Dermis microvascular lymphatic vessel endothelial cell (primary cell): ENCODE results near the gene SCCPDH. TPM values are rescaled to one million over a fixed set of nuclear protein-coding genes. Genes with fewer than 3 reads are reported as not detected.

Experiments used
- DNase-seq, 2 donors: peaks; one replicate each; pipeline versions ENCODE4 v3.0.0 to v3.0.0-alpha.2; 2010; ENCODE audit warnings: low read depth in 2 of 2
- total RNA-seq: library from RNA; depleted of rRNA; stranded (reverse); fragments of >200 nt; gene quantifications from 2 replicates; pipeline ENCODE4 v1.2.1, GENCODE V29; 2014

The SCCPDH gene
- total RNA-seq, 1 donor from 2014 or later = 52.2 TPM

DNA sequence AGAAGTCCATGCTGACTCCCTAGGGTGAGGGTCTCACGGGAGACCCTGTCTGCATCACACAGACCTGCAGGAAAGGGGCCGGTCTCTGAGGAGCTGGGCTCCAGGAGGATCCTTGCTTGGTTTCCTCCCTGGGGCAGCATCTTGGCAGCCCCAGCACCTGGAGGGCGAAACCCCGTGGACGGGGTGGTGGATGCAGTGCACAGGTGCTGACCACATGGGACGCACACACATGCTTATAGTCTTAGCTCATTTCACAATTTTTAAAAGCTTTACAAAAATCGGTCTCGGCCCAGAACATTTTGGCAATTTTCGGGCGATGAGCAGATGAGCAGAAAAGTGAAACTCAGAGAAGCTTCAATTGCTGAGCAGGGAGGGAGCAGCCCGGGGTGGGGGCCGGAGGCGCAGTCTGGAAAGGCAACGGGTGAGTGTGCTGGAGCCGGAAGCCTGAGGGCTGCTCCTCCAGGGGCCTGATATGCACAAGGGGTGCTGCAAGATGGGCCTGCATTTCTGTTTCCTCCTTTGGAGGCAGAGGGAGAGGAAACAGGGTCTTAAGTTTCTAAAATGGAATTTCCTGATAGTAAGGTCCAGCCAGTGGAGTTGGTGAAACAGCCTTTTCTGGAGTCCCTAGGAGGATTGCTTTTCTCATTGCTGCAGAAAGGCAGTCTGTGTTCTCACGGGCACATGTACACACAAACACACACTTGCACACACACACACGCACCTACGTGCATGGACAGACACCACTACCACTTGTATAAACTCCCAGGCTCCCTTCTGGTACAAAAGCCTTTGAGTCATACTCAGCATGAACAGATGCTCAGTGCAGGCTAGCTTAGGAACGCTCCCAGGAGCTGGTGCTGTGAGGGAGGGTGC lies 60.6 kb downstream of the SCCPDH start:
- DNase-seq = peak in 1 of 2 donors; percentile 56

DNA sequence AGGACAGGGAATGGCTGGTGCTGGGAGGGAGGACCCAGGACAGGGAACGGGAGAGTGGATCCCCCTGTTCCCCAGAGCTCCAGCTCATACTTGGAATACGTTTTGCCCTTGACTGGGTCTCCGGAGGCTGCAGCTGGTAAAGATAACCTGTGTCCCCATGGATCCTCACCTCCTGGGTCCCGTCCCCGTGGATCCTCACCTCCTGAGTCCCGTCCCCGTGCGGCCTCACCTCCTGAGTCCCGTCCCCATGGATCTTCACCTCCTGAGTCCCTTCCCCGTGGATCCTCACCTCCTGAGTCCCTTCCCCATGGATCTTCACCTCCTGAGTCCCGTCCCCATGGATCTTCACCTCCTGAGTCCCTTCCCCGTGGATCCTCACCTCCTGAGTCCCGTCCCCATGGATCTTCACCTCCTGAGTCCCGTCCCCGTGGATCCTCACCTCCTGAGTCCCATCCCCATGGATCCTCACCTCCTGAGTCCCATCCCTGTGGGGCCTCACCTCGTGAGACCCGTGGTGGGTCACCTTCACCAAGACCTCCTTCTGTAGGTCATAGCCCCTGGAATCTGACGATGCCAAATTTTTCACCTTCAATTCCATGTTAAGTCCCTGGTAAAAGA lies 61.4 kb downstream of the SCCPDH start:
- DNase-seq = no peak

DNA sequence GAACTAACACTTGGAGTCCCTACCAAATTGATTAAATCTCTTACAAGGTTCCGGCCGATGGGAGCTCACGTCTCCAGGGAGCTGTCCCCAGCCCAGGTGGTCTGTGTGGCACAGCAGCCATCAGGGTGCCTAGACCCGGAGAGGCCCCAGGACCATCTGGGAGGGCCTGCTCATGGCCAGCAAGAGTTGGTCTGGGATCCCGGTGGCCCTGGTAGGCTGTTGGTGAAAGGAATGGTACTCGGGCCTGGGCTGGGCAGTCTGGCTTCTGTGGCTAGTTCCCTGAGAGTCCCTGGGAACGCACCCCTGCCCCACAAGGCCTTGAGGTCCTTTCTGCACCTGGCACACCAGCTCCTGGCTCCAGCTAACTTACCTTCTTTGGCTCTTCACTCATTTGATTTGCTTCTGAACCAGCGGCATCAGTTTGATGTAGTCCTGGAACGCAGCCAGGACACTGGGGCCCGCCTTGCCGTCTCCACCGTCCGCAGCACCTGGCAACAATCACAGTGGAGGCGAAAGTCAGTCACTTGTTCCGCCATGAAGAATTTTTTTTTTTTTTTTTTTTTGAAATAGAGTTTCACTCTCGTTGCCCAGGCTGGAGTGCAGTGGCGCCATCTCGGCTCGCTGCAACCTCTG lies 62.5 kb downstream of the SCCPDH start:
- DNase-seq = no peak

DNA sequence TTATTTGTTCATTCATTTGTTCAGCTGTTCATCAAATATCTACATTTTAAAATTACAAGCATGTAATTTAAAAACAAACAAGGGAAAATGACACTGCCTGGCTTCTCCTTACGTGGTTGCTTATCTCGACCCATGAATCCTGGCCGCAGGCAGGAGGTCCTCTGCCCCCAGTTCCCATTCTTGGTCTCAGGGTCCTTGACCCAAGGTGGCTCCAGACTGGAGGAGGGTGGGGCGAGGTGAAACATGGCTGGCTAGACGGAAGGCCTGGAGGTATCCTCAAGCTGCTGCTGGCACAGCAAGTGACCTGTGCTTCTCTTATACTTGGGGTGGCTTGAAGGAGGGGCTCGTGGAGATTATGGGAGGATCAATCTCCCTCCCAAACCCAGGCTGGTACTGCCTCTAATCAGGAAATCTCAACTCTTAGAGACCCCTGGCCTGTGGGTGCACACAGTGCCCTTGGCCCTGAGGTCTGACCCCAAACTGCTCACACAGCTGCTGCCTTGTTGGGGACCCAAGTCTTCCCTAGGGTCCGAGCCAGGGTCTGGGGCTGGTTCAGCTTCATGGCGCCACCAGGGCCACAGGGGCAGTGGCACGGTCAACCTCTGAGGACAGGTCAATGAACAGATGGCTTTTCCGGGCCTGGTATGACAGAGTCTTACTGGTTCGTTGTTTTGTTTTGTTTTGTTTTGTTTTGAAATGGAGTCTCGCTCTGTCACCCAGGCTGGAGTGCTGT lies 63.7 kb downstream of the SCCPDH start:
- DNase-seq = no peak

DNA sequence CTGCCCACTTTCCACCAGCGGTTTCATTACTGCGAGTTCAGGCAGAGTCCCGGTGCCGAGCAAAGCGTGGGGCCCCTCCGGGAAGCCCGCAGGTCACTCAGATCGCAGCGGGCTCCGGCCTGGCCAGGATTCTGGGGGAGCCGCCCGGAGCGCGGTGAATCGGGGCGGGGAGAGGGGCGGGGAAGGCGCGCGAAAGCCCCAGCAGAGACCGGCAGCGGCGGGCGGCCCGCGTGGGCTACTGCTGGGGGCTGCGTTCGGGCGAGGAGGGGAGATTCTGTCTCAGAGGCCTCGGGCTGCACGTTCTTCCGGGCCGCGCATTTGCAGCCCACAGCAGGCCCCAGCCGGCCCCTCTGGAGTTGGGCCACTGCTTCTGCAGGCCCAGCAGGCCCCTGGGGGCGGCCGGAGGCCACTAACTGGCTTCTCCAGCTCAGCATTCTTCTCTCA lies 64.7 kb downstream of the SCCPDH start:
- DNase-seq = no peak

DNA sequence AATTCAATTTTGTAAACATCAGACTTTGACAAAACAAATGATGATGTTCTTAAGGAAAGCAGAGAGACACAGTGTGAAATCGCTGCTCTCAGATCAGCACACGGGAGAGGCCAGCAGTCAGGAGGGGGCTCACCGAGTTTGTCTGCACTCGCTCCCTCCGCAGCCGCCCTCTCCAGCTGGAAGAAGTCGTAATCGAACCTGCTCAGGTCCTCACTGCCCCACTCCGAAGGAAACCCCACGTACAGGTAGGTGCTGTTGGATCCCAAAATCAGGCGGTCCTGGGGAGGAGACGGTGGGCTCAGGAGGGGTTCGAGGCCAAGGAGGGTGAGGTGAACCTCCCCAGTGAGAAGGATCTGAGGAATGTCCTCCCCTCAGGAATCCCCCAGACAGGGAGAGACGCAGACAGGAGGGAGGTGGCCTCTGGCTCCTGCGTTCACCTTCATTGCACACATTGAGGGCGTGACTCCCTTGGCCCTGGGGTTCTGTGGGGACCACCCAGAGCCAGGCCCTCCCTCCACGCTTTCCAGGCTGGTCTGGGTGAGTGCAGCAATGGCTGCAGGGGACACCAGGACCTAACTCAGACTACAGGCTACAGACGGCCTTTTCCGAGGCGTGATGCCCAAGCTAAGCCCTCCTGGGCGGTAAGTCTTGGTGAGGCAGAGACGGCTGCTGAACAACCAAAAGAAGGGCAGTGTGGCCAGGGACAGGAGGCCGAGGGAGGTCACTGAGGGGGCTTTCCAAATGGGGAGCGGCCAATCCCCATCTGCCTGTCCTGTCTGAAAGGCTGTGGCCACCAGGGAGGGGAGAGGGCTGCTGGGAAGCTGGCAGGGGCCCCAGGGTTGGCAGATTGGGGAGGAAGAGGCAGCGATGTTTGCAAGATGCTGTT lies 65.5 kb downstream of the SCCPDH start:
- DNase-seq = no peak

DNA sequence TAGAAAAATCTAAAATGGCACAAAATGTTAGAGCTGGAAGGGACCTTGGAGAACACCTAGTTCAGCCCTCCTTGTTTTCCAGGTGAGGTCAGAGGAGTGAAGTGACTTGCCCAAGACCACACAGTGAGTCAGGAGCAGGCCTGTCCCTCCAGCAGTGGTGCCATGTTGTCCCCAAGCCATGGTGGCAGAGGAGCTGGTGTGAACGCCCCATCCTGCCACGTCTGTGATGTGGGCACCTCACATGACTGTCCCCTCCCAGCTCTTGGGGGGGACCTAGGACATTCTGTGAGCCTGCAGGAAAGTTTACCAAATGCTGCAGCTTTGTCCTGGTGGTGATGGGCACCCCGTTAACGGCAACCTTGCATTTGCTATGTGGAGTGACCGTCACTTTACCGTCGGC lies 66.2 kb downstream of the SCCPDH start:
- DNase-seq = no peak

DNA sequence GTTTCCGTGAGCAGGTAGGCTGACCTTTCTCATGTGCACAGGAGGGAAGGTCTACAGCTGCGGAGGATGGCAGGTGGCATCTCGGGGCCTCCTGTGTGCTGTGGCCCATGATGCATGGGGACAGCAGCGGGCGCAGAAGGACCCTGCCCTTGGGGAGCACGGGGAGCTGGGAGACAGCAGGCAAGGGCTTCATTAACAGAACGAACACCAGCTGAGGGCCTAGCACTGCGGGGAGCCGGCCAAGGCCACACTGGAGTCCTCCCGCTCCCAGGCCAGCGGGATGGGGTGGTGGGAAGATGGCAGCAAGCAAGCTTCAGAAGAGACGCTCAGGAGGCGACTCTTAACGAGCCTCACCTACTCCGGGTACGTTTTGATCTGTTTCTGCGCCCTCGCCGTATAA lies 66.6 kb downstream of the SCCPDH start:
- DNase-seq = no peak

DNA sequence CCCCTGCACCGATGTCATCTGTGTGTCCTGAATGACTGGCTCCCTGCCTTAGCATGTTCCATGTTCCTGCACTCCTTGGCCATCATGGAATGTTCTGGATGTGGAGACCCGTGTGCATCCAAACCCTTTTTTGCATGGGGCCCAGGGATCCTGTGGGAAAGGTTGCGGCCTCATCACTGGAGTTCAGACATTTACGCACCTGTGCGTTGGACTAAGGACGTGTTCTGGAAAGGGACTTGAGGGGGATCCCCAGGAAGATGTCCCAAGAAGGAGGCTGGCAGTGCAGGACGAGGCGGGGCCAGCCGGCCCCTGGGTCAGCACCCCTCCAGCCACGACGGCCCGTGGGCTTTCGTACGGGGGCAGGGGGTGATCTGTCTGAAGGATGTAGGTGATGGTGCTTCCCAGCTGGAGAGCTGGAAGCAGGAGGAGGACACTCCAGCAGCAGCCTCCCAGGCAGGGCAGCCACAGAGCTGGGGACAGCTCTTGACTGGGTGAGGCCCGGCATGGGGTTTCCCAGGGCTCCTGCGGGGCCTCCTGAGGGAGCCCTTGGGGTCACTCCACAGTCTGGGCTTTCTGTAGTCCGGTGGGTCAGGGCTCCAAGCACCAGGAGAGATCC lies 67.2 kb downstream of the SCCPDH start:
- no peak for DNase-seq

DNA sequence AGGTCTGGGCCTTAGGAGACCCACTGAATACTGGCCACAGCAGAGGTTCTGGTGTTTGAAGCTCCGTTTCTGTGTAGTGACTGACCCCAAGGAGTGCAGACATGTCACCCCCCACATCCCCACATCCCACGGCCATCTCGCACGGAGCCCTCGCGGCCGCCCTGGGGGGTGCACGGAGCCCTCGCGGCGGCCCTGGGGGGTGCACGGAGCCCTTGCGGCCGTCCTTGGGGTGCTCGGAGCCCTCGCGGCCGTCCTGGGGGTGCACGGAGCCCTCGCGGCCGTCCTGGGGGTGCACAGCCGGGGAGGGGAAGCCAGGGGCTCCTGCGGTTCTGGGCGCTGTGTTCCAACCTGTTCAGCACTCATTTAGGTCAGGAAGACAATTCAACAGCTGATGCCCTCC lies 68.4 kb downstream of the SCCPDH start:
- no peak for DNase-seq

DNA sequence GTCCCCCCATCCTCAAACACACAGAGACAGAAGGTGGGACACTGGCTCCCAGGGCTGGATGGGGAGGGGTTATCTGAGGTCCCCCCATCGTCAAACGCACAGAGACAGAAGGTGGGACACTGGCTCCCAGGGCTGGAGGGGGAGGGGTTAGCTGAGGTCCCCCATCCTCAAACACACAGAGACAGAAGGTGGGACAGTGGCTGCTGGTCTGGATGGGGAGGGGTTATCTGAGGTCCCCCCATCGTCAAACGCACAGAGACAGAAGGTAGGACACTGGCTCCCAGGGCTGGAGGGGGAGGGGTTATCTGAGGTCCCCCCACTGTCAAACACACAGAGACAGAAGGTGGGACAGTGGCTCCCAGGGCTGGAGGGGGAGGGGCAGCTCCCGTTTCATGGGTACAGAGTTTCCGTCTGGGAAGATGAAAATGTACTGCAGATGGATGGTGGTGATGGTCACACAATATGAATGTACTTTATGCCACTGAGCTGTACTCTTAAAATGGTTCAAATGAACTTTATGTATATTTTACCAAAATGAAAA lies 69.2 kb downstream of the SCCPDH start:
- DNase-seq = no peak

DNA sequence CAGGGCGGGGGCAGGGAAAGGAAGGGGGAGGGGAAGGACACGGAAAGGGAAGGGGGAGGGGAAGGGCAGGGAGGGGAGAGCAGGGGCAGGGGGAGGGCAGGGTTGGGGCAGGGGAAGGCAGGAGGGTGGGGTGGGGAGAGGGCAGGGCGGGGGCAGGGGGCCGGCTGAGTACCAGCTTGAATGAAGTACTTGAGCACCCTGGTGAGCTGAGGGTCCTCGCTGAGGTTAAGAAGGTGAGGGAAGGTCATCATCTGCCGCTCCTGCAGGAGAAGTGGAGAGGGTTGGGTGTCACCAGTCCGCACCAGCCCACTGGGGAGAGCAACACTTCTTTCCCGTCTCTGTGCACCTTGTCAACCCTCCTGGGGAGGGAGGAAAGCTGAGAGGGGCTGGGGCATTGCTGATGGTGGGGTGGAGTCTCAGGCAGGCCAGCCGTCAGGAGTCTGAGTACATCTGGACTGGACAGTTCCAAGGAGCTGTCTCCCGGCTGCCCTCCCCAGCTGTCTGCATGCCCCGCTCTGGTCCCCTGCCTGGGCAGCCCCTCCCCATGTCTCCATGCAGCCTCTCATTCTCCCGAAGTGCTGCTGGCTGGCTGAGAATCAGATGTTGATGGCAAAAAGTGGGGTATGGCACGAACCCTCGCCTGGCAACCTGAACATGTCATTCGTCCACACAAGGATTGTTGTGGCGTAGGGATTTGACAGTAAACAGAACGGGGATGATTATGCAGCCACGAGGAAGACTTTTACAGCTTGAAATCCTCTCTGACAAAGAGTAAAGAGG lies 70.0 kb downstream of the SCCPDH start:
- DNase-seq = no peak

DNA sequence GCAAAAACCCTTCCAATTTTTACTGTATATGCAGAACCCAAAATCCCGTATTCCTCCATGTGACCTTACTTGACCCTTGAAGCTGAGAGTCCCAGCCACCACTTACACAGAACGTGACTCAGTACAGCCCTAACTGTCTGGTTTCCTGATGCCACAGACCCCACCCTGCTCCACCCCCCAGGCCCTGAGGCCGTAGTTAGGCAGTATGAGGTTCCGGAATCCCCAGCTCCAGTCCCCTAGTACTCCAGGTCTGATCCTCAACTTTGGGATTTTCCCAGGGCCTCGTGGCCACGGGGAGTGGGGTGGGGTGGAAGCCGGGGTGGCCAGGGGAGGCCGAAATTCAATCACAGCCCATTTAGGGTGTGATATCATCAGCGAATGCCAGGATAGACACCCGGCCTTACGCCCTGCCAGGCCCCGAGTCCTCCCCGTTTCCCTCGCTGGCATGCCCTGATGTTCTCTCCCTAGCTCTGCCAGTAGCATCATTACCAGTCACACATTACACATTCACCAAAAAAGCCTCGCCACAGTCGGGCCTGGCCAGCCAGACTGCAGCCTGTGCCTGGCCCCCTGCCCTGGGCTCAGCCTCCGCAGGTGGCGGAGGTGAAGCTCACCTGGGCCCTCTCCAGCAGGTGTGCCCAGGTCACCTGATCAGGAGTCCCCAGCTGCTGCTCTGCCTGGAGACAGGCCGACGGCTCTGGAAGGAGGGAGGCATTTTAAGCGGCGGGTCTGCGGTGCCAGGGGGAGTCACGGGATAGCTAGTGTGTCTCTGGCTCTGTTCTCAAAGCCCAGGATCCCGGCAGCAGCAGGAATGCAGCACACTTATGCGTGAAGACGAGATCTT lies 70.8 kb downstream of the SCCPDH start:
- no peak for DNase-seq

DNA sequence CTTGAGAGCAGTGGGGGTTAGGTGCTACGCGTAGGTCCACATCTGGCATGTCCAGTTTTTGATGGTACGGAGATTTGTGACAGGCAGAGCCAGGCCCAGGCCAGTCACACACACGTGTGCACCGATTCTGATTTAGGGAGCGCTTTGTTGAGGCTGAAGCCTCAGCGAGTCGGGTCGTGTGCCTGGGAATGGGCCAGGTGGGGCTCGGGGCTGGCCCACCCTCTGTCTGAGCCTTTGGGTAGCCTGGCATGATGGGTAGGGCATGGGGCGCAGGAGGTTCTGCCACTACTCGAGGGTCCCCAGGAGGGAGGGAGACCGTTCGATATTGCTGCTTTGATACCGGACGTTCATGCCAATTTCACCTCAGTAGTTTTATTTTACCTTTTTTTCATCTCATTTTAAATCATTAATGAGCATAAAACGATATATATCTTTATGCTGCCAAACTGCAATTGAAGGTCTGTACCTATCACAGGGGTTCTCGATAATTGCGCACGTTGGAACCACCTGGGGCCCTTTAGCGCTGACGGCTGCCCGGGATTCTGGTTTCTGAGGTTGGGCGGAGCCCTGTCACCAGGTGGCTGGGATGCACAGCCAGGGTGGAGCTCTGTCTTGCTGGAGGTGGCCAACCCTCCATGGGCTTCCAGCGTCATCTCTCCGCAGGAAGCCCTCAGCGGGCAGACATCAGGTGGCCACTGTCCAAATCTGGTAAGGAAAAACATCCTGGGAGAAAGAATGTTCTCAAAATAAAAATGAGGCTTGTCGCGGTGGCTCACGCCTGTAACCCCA lies 71.9 kb downstream of the SCCPDH start:
- DNase-seq = no peak

DNA sequence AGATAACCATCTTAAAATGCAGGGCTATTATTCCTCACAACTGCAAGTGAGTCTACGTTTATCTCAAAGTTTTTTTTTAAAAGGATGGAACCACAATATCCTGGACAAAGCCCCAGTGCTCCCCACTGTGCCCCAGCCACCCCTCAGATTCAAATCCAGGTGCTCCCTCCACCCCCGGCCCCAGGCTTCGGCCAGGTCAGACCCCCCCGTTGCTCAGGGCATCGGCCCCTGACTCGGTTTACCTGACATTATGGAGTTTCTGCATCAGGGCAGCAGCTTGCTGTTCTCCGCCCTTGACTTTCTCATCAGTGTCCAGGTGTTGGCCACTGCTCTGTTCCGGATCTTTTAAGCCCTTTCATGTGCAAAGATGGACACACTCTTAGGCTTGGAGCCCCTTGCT lies 72.9 kb downstream of the SCCPDH start:
- no peak for DNase-seq

DNA sequence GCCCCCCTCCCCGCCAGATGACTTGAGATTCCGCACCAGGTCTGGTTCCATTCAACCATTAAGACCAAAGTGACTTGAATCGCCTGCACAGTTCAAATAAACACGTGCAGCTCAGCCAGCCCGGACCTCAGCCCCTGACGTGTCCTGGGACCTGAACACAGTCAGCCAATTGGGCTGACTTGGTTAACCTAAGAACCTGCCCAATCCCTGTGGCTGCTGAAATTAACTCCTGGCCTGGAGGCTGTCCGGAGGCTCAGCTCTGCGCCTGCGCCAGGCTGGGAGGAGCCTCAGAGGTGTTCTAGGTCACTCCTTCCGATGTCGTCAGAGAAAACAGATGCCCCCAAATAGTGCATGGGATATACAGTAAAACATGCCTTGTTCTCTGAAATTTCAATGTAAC lies 73.4 kb downstream of the SCCPDH start:
- no peak for DNase-seq

DNA sequence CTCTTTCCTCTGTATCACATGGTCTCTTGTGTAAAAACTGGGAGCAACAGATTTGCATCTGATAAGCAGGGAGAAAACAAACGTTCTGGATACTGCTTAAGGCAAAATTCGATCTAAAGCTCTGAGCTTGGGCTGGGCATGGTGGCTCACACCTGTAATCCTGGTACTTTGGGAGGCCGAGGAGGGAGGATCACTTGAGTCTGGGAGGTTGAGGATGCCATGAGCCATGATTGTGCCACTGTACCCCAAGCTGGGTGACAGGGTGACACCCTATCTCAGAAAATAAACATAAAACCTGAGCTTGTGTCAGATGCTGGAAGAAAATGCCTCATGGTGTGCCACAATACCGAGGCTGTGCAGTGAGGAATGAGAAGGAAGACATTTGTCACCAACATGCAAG lies 73.9 kb downstream of the SCCPDH start:
- DNase-seq = no peak
